Kidney tubule cell (primary cell): ENCODE results near the gene RHEX.

Experiments used
- DNase-seq: peaks from one replicate; pipeline ENCODE4 v3.0.0-alpha.2; 2018; ENCODE audit warnings: low spot score

The RHEX gene

GRCh38 chr1:206094024-206094423 lies 41.1 kb downstream of the RHEX start:
- DNase-seq = no peak

GRCh38 chr1:206097381-206097780 lies 44.4 kb downstream of the RHEX start:
- DNase-seq = no peak

GRCh38 chr1:206098242-206098919 lies 45.4 kb downstream of the RHEX start:
- no peak for DNase-seq

GRCh38 chr1:206100226-206100815 lies 47.3 kb downstream of the RHEX start:
- DNase-seq = no peak

- no peak for DNase-seq
Measured at GRCh38 chr1:206101351-206102045, 48.5 kb downstream of the RHEX start.

GRCh38 chr1:206102292-206102936 lies 49.4 kb downstream of the RHEX start:
- DNase-seq = no peak

GRCh38 chr1:206103979-206104378 lies 51.0 kb downstream of the RHEX start:
- no peak for DNase-seq

- peak; percentile 75 for DNase-seq
Measured at GRCh38 chr1:206105464-206105995, 52.6 kb downstream of the RHEX start.

GRCh38 chr1:206106328-206107167 lies 53.6 kb downstream of the RHEX start:
- DNase-seq = peak; percentile 90

GRCh38 chr1:206107168-206107544 lies 54.2 kb downstream of the RHEX start:
- no peak for DNase-seq

GRCh38 chr1:206108635-206109034 lies 55.7 kb downstream of the RHEX start:
- DNase-seq = no peak

GRCh38 chr1:206109718-206110117 lies 56.7 kb downstream of the RHEX start:
- DNase-seq = no peak

GRCh38 chr1:206110161-206110560 lies 57.2 kb downstream of the RHEX start:
- no peak for DNase-seq

- no peak for DNase-seq
Measured at GRCh38 chr1:206110820-206111219, 57.8 kb downstream of the RHEX start.

- peak; percentile 51 for DNase-seq
Measured at GRCh38 chr1:206111271-206111927, 58.4 kb downstream of the RHEX start.

- peak; percentile 45 for DNase-seq
Measured at GRCh38 chr1:206112600-206113301, 59.8 kb downstream of the RHEX start.

- DNase-seq = no peak
Measured at GRCh38 chr1:206114692-206115640, 62.0 kb downstream of the RHEX start.

GRCh38 chr1:206115791-206116190 lies 62.8 kb downstream of the RHEX start:
- no peak for DNase-seq

- DNase-seq = no peak
Measured at GRCh38 chr1:206116191-206116872, 63.4 kb downstream of the RHEX start.
